ENCODE data around the gene CARD19. TPM values are rescaled to one million over a fixed set of nuclear protein-coding genes. Genes with fewer than 3 reads are reported as not detected.

The CARD19 gene
- total and polyA plus RNA-seq, 9 of the 15 experiments (the other 6 are each of a cell fraction or from before 2014, with no cell fraction given), result 0.90 to 34.9 (median 14.6) TPM

DNA sequence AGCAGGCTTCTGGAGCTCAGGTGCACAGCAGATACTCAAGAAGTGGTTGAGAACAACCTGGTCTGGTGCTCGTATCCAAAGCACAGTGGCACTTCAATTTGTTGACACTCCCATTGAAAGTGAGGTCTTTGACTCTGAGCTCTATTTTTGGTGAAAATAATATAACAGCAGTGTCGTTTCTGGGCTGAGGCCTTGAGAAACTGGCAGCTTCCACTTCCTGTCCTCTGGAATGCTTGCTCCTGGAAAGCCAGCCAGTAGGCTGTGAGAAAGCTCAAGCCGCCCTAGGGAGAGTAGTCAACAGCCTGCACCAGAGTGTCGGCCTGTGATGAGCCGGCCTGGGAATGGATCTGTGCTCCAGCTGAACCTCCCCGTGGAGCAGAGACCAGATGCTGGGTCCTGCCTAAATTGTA is 44.3 kb upstream of the CARD19 start:
- H3K36me3 ChIP-seq (ENCODE audit: control insufficient read depth, insufficient read depth, low read length), result no peaks in the 10 kb centered on the region
- BruUV-seq (replicated peaks), result no TSS peak
- no peak overlapping the region for H3K9ac ChIP-seq (ENCODE audit: insufficient read depth in 1 of 2, low read depth in 2 of 2, low read length in 2 of 2)
- WGBS (ENCODE audit: insufficient coverage, low coverage, missing lambda C conversion rate), result 4% methylated on average over 6 of the region's 6 CpGs
- no peaks in the 10 kb centered on the region for H3K9me1 ChIP-seq (ENCODE audit: control insufficient read depth, insufficient read depth, low read length)
- no peaks in the 10 kb centered on the region for H4K20me1 ChIP-seq (replicated peaks; ENCODE audit: control insufficient read depth, insufficient read depth, low read length)
- in situ Hi-C loops (cut with MboI) (no loop called here), intact Hi-C loops (cut with micrococcal nuclease) (no loop called here)
- ChIA-PET POLR2A (interaction anchor here (0.6 to 1.2 kb wide), 2 partner anchors 13 to 62 kb away, joined by 3 to 6 read pairs; no protein-coding TSS in a partner anchor), CTCF (ENCODE audit: low intra/inter-chr PET ratio) (no interaction called here)
- no peak for DNase-seq (ENCODE audit: extremely low read depth in 1 of 4, low spot score in 3 of 4)
- no peak overlapping the region for H3K4me2 ChIP-seq (ENCODE audit: insufficient read depth, low read length)
- H3K27ac ChIP-seq (ENCODE audit: extremely low read depth, low read depth, low read length), result no peak overlapping the region
- no peak for ATAC-seq
- H3K4me3 ChIP-seq, result no peak overlapping the region
- FAIRE-seq, result no peak
- no peaks in the 10 kb centered on the region for H3K4me1 ChIP-seq (replicated peaks in 1 of 2; ENCODE audit: control insufficient read depth in 2 of 2, insufficient read depth in 2 of 2, low read length in 2 of 2)
- H2AFZ ChIP-seq (ENCODE audit: low read depth, low read length), result no peak overlapping the region
- H3K79me2 ChIP-seq (ENCODE audit: control insufficient read depth, insufficient read depth, low read length), result no peaks in the 10 kb centered on the region
- H3K9me3 ChIP-seq (replicated peaks; ENCODE audit: control insufficient read depth, insufficient read depth, low read depth, low read length), result no peaks in the 10 kb centered on the region
- H3K27me3 ChIP-seq (ENCODE audit: control insufficient read depth in 2 of 2, insufficient read depth in 2 of 2, low read length in 2 of 2), result peaks cover 44 to 64% of the 10 kb centered on the region in 2 experiments
- TF ChIP-seq ZKSCAN1 (IDR thresholded peaks at IDR 0.05; ENCODE audit: low read depth, low read length) (no peak), ZNF23 (CRISPR knock-in tag; IDR thresholded peaks at IDR 0.05) (no peak), HMGN3 (IDR thresholded peaks at IDR 0.05; ENCODE audit: borderline replicate concordance, extremely low read depth, insufficient read length, low read depth, low read length) (no peak), ZNF121 (CRISPR knock-in tag; conservative IDR thresholded peaks at IDR 0.05) (no peak)
- TF ChIP-seq, protein P1, sequence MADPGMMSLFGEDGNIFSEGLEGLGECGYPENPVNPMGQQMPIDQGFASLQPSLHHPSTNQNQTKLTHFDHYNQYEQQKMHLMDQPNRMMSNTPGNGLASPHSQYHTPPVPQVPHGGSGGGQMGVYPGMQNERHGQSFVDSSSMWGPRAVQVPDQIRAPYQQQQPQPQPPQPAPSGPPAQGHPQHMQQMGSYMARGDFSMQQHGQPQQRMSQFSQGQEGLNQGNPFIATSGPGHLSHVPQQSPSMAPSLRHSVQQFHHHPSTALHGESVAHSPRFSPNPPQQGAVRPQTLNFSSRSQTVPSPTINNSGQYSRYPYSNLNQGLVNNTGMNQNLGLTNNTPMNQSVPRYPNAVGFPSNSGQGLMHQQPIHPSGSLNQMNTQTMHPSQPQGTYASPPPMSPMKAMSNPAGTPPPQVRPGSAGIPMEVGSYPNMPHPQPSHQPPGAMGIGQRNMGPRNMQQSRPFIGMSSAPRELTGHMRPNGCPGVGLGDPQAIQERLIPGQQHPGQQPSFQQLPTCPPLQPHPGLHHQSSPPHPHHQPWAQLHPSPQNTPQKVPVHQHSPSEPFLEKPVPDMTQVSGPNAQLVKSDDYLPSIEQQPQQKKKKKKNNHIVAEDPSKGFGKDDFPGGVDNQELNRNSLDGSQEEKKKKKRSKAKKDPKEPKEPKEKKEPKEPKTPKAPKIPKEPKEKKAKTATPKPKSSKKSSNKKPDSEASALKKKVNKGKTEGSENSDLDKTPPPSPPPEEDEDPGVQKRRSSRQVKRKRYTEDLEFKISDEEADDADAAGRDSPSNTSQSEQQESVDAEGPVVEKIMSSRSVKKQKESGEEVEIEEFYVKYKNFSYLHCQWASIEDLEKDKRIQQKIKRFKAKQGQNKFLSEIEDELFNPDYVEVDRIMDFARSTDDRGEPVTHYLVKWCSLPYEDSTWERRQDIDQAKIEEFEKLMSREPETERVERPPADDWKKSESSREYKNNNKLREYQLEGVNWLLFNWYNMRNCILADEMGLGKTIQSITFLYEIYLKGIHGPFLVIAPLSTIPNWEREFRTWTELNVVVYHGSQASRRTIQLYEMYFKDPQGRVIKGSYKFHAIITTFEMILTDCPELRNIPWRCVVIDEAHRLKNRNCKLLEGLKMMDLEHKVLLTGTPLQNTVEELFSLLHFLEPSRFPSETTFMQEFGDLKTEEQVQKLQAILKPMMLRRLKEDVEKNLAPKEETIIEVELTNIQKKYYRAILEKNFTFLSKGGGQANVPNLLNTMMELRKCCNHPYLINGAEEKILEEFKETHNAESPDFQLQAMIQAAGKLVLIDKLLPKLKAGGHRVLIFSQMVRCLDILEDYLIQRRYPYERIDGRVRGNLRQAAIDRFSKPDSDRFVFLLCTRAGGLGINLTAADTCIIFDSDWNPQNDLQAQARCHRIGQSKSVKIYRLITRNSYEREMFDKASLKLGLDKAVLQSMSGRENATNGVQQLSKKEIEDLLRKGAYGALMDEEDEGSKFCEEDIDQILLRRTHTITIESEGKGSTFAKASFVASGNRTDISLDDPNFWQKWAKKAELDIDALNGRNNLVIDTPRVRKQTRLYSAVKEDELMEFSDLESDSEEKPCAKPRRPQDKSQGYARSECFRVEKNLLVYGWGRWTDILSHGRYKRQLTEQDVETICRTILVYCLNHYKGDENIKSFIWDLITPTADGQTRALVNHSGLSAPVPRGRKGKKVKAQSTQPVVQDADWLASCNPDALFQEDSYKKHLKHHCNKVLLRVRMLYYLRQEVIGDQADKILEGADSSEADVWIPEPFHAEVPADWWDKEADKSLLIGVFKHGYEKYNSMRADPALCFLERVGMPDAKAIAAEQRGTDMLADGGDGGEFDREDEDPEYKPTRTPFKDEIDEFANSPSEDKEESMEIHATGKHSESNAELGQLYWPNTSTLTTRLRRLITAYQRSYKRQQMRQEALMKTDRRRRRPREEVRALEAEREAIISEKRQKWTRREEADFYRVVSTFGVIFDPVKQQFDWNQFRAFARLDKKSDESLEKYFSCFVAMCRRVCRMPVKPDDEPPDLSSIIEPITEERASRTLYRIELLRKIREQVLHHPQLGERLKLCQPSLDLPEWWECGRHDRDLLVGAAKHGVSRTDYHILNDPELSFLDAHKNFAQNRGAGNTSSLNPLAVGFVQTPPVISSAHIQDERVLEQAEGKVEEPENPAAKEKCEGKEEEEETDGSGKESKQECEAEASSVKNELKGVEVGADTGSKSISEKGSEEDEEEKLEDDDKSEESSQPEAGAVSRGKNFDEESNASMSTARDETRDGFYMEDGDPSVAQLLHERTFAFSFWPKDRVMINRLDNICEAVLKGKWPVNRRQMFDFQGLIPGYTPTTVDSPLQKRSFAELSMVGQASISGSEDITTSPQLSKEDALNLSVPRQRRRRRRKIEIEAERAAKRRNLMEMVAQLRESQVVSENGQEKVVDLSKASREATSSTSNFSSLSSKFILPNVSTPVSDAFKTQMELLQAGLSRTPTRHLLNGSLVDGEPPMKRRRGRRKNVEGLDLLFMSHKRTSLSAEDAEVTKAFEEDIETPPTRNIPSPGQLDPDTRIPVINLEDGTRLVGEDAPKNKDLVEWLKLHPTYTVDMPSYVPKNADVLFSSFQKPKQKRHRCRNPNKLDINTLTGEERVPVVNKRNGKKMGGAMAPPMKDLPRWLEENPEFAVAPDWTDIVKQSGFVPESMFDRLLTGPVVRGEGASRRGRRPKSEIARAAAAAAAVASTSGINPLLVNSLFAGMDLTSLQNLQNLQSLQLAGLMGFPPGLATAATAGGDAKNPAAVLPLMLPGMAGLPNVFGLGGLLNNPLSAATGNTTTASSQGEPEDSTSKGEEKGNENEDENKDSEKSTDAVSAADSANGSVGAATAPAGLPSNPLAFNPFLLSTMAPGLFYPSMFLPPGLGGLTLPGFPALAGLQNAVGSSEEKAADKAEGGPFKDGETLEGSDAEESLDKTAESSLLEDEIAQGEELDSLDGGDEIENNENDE (IDR thresholded peaks at IDR 0.05; ENCODE audit: low read depth, low read length), result no peak
- TF ChIP-seq, protein P2, sequence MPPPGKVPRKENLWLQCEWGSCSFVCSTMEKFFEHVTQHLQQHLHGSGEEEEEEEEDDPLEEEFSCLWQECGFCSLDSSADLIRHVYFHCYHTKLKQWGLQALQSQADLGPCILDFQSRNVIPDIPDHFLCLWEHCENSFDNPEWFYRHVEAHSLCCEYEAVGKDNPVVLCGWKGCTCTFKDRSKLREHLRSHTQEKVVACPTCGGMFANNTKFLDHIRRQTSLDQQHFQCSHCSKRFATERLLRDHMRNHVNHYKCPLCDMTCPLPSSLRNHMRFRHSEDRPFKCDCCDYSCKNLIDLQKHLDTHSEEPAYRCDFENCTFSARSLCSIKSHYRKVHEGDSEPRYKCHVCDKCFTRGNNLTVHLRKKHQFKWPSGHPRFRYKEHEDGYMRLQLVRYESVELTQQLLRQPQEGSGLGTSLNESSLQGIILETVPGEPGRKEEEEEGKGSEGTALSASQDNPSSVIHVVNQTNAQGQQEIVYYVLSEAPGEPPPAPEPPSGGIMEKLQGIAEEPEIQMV (tag; conservative IDR thresholded peaks at IDR 0.05; ENCODE audit: low read depth), result no peak
- TF ChIP-seq, protein P3, sequence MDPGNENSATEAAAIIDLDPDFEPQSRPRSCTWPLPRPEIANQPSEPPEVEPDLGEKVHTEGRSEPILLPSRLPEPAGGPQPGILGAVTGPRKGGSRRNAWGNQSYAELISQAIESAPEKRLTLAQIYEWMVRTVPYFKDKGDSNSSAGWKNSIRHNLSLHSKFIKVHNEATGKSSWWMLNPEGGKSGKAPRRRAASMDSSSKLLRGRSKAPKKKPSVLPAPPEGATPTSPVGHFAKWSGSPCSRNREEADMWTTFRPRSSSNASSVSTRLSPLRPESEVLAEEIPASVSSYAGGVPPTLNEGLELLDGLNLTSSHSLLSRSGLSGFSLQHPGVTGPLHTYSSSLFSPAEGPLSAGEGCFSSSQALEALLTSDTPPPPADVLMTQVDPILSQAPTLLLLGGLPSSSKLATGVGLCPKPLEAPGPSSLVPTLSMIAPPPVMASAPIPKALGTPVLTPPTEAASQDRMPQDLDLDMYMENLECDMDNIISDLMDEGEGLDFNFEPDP (CRISPR knock-in tag; IDR thresholded peaks at IDR 0.05), result no peak

Data from K562 (cell line).